Endothelial cell of umbilical vein (primary cell): Measurements from ENCODE around the gene EEF1B2. TPM values are rescaled to one million over a fixed set of nuclear protein-coding genes. Genes with fewer than 3 reads are reported as not detected.

Experiments used
- BruUV-seq: library from RNA; stranded (reverse); fragments of 400-500 nt; replicated peaks from 2 replicates; lab custom pipeline; 2021; lab: Mats Ljungman, UMichigan
- CTCF ChIA-PET: fragments of 300-600, 350-600 bp; sonication (Branson Sonifier 250); formaldehyde crosslinking; loops from one replicate; lab custom pipeline; 2021; ENCODE audit warnings: antibody characterized with exemption, inconsistent platforms; lab: Charles Lee
- POLR2A ChIA-PET: fragments of 300-600, 350-600 bp; sonication (Branson Sonifier 250); formaldehyde crosslinking; loops from one replicate; lab custom pipeline; 2021; ENCODE audit warnings: antibody characterized with exemption, inconsistent platforms; lab: Charles Lee
- DNase-seq: peaks from one replicate; pipeline ENCODE4 v3.0.0-alpha.2; 2011; ENCODE audit warnings: low read depth, low spot score
- FAIRE-seq: peaks from 2 replicates; lab custom pipeline; 2011; peaks lifted over from hg19 to GRCh38; lab: Jason Lieb, UNC
- H2AFZ ChIP-seq: 2 replicates; pipeline ENCODE4 v1.6.0; 2012; ENCODE audit warnings: low read depth, low read length, control low read depth, inconsistent platforms
- H3K27ac ChIP-seq: 2 replicates; pipeline ENCODE4 v1.5.1; 2011; ENCODE audit warnings: low read depth, mild to moderate bottlenecking, control low read depth, low read length, moderate library complexity; ENCODE audit not compliant: insufficient read depth
- H3K27me3 ChIP-seq, 2 experiments: 2 replicates each; pipeline versions ENCODE4 v1.6.0 to v1.6.1; 2011; ENCODE audit warnings: low read length in 2 of 2, mixed read lengths in 1 of 2; ENCODE audit not compliant: control insufficient read depth in 2 of 2, insufficient read depth in 2 of 2
- H3K36me3 ChIP-seq, 2 experiments: 2 replicates in 1 of 2; 3 replicates in 1 of 2; pipeline ENCODE4 v1.5.1; 2011; ENCODE audit warnings: low read length in 2 of 2, mild to moderate bottlenecking in 1 of 2, moderate library complexity in 1 of 2; ENCODE audit not compliant: control insufficient read depth in 2 of 2, insufficient read depth in 2 of 2; ENCODE audit errors: extremely low read depth in 1 of 2
- H3K4me1 ChIP-seq: 3 replicates; pipeline ENCODE4 v1.5.1; 2011; ENCODE audit warnings: mild to moderate bottlenecking, low read length; ENCODE audit not compliant: control insufficient read depth, insufficient read depth; ENCODE audit errors: extremely low read depth
- H3K4me2 ChIP-seq: 2 replicates; pipeline ENCODE4 v1.6.1; 2011; ENCODE audit warnings: low read length, control low read depth, mixed read lengths; ENCODE audit not compliant: insufficient read depth
- H3K4me3 ChIP-seq, 3 experiments: fragments of 200-600 bp in 1 of 3; sonication (generic), shearing (Covaris generic) in 1 of 3; replicated peaks in 1 of 3; 2 replicates each; pipeline ENCODE4 v1.5.1; 2011 to 2016; ENCODE audit warnings: control low read depth in 3 of 3, low read length in 3 of 3, mild to moderate bottlenecking in 2 of 3, inconsistent platforms in 1 of 3, low read depth in 1 of 3, moderate library complexity in 1 of 3; ENCODE audit not compliant: insufficient read depth in 1 of 3
- H3K79me2 ChIP-seq: 2 replicates; pipeline ENCODE4 v1.6.0; 2012; ENCODE audit warnings: low read length, inconsistent platforms; ENCODE audit not compliant: control insufficient read depth, insufficient read depth
- H3K9ac ChIP-seq: replicated peaks from 2 replicates; pipeline ENCODE3; 2011; ENCODE audit warnings: low read length, control low read depth; ENCODE audit not compliant: insufficient read depth; ENCODE audit errors: extremely low read depth
- H3K9me1 ChIP-seq: replicated peaks from 3 replicates; pipeline ENCODE4 v1.6.0; 2011; ENCODE audit warnings: mild to moderate bottlenecking, low read length; ENCODE audit not compliant: control insufficient read depth, insufficient read depth; ENCODE audit errors: extremely low read depth
- H3K9me3 ChIP-seq: replicated peaks from 2 replicates; pipeline ENCODE4 v1.5.1; 2012; ENCODE audit warnings: low read length, inconsistent platforms; ENCODE audit not compliant: control insufficient read depth, insufficient read depth
- H4K20me1 ChIP-seq: replicated peaks from 2 replicates; pipeline ENCODE3; 2011; ENCODE audit warnings: mild to moderate bottlenecking, low read length; ENCODE audit not compliant: control insufficient read depth, insufficient read depth; ENCODE audit errors: extremely low read depth
- EZH2 ChIP-seq: IDR thresholded peaks from 2 replicates; pipeline ENCODE4 v1.6.1; 2012; ENCODE audit warnings: borderline replicate concordance, low read depth, mild to moderate bottlenecking, moderate library complexity, low read length, inconsistent platforms; ENCODE audit not compliant: severe bottlenecking
- FOS ChIP-seq: IDR thresholded peaks from 2 replicates; pipeline ENCODE4 v1.6.1; 2011; ENCODE audit warnings: mild to moderate bottlenecking, low read length, moderate library complexity, borderline replicate concordance; ENCODE audit not compliant: insufficient read depth
- GATA2 ChIP-seq: IDR thresholded peaks from 2 replicates; pipeline ENCODE4 v1.7.0; 2011; ENCODE audit warnings: low read depth, mild to moderate bottlenecking, moderate library complexity, mixed read lengths, low read length; ENCODE audit not compliant: insufficient read length, insufficient read depth
- JUN ChIP-seq: IDR thresholded peaks from 2 replicates; pipeline ENCODE4 v1.6.1; 2011; ENCODE audit warnings: borderline replicate concordance, low read depth; ENCODE audit not compliant: insufficient read length, insufficient read depth
- MYC ChIP-seq: IDR thresholded peaks from one replicate; pipeline ENCODE4 v1.6.1; 2011; ENCODE audit warnings: mild to moderate bottlenecking, low read depth, low read length
- dilution Hi-C: fragments of 300-500 bp; cut with MboI; formaldehyde crosslinking; loops from one replicate; pipeline ENCODE4 v1.15.0; 2019; ENCODE audit warnings: low sequenced_read_pairs; ENCODE audit not compliant: extremely low pct_ligation_motif_present
- intact Hi-C: fragments of 100-400 bp; cut with micrococcal nuclease; formaldehyde crosslinking; loops from one replicate; pipeline ENCODE4 v1.10.0; 2022
- polyA plus RNA-seq, 4 experiments: library from polyadenylated mRNA; depleted of rRNA in 3 of 4; stranded (reverse) in 3 of 4; unstranded in 1 of 4; fragments of >200 nt; gene quantifications; 2 replicates each; pipeline versions ENCODE4 v1.2.1 to v1.2.3, GENCODE V29; 2011 to 2012; ENCODE audit warnings: missing spikeins in 1 of 4
- total RNA-seq: library from RNA; stranded (reverse); gene quantifications from 2 replicates; pipeline ENCODE4 v1.2.3, GENCODE V29; 2021
- TF ChIP-seq, protein P1 (sequence below), 2 donors: IDR thresholded peaks; 1 replicate in 1 of 2; 2 replicates in 1 of 2; pipeline ENCODE4 v1.5.1; 2011; ENCODE audit warnings: low read length in 2 of 2, mild to moderate bottlenecking in 2 of 2, moderate library complexity in 2 of 2, control low read depth in 1 of 2, inconsistent platforms in 1 of 2, low read depth in 1 of 2; ENCODE audit not compliant: insufficient read depth in 1 of 2; ENCODE audit errors: extremely low read depth in 1 of 2

EEF1B2 gene
- total and polyA plus RNA-seq, 2 donors (not counting 3 experiments of a cell fraction or from before 2014, with no cell fraction given) = 454 to 576 TPM

DNA sequence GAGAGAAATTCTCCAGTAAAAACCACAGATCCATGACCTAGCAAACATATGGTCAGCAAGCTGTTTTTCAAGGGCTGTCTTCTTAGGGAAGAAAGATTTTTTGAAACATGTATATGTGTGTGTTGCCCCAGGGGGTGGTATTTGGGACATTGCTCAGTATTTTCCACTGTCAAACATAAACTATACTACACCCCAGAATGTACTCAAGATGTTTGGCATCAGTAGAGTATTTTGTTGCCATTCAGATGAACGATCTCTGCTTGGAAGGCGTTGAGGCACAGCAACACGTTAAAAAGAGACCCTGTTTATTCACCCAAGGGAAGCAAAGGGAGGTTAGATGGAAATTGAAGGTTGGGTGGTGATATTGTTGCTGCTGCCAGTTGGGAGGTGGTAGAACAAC is 30.0 kb downstream of the EEF1B2 start:
- TF ChIP-seq, protein P1, sequence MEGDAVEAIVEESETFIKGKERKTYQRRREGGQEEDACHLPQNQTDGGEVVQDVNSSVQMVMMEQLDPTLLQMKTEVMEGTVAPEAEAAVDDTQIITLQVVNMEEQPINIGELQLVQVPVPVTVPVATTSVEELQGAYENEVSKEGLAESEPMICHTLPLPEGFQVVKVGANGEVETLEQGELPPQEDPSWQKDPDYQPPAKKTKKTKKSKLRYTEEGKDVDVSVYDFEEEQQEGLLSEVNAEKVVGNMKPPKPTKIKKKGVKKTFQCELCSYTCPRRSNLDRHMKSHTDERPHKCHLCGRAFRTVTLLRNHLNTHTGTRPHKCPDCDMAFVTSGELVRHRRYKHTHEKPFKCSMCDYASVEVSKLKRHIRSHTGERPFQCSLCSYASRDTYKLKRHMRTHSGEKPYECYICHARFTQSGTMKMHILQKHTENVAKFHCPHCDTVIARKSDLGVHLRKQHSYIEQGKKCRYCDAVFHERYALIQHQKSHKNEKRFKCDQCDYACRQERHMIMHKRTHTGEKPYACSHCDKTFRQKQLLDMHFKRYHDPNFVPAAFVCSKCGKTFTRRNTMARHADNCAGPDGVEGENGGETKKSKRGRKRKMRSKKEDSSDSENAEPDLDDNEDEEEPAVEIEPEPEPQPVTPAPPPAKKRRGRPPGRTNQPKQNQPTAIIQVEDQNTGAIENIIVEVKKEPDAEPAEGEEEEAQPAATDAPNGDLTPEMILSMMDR (IDR thresholded peaks at IDR 0.05; ENCODE audit: extremely low read depth in 1 of 2, insufficient read depth in 1 of 2, low read depth in 1 of 2, low read length in 2 of 2) = no peak
- no peak for TF ChIP-seq GATA2
- H2AFZ ChIP-seq = no peak overlapping the region
- dilution Hi-C loops = no loop called here
- H3K79me2 ChIP-seq = no peaks in the 10 kb centered on the region
- H3K9me1 ChIP-seq = no peaks in the 10 kb centered on the region
- ChIA-PET POLR2A (interaction anchor here (0.6 kb wide), 1 partner anchor 14 kb away, joined by 4 read pairs; no protein-coding TSS in a partner anchor), CTCF (interaction anchor here (0.6 kb wide), 1 partner anchor 105 kb away, joined by 4 read pairs; no protein-coding TSS in a partner anchor)
- BruUV-seq = no TSS peak
- peaks cover 6 to 13% of the 10 kb centered on the region in 2 experiments for H3K27me3 ChIP-seq
- H4K20me1 ChIP-seq = no peaks in the 10 kb centered on the region
- H3K9ac ChIP-seq = no peak overlapping the region
- DNase-seq (no peak), FAIRE-seq (no peak)
- no peak overlapping the region for H3K4me2 ChIP-seq
- H3K4me1 ChIP-seq = no peaks in the 10 kb centered on the region
- H3K36me3 ChIP-seq = no peaks in the 10 kb centered on the region
- no peak overlapping the region for H3K27ac ChIP-seq
- intact Hi-C loops = no loop called here
- no peak overlapping the region for H3K4me3 ChIP-seq
- H3K9me3 ChIP-seq = no peaks in the 10 kb centered on the region

DNA sequence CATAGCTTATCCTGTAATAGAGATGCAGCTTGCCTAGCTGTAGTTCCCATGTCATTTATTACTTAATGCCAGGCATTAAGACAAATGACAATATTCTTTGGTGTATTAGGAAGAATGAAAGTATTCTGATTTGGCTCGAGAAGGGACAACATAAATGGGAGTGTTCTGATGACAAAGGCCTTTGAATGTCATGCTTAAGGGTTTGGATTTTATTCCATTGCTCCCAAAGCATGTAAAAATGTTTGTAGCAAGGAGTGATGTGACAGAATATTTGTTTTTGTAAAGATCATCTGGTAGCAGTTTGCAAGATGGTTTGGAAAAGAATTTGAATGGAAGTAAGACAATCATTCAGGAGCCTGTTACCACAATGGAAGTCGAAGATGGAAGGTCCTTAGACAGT is 30.4 kb downstream of the EEF1B2 start:
- no peak for DNase-seq
- H3K9ac ChIP-seq = no peak overlapping the region
- H3K9me3 ChIP-seq = no peaks in the 10 kb centered on the region
- no peaks in the 10 kb centered on the region for H3K79me2 ChIP-seq
- no peaks in the 10 kb centered on the region for H3K9me1 ChIP-seq
- ChIA-PET POLR2A (interaction anchor here (0.6 kb wide), 1 partner anchor 14 kb away, joined by 4 read pairs; no protein-coding TSS in a partner anchor), CTCF (no interaction called here)
- no TSS peak for BruUV-seq
- H3K36me3 ChIP-seq = no peaks in the 10 kb centered on the region
- no peak overlapping the region for H3K4me3 ChIP-seq
- TF ChIP-seq GATA2 (no peak), MYC (no peak), EZH2 (no peak), FOS (no peak), JUN (no peak)
- TF ChIP-seq, protein P1 (IDR thresholded peaks at IDR 0.05; ENCODE audit: extremely low read depth in 1 of 2, insufficient read depth in 1 of 2, low read depth in 1 of 2, low read length in 2 of 2) = no peak
- peaks cover 6 to 13% of the 10 kb centered on the region in 2 experiments for H3K27me3 ChIP-seq
- dilution Hi-C loops = no loop called here
- H2AFZ ChIP-seq = no peak overlapping the region
- no peak for FAIRE-seq
- no peak overlapping the region for H3K4me2 ChIP-seq
- no peak overlapping the region for H3K27ac ChIP-seq
- H4K20me1 ChIP-seq = no peaks in the 10 kb centered on the region
- intact Hi-C loops = no loop called here
- no peaks in the 10 kb centered on the region for H3K4me1 ChIP-seq
